EL (cell line): ENCODE measurements around the gene GPER1.
"Not testable (repeated sequence)": the region's sequence is repeated elsewhere in the genome, so short reads cannot be mapped to it uniquely, and the experiment has no call there.

Source experiments
- DNase-seq: peaks from one replicate; pipeline ENCODE4 v3.0.0-alpha.2; 2016

The GPER1 gene

GRCh38 chr7:1106063-1106792 lies 18.3 kb downstream of the GPER1 start:
- DNase-seq, result no peak

- DNase-seq, result no peak
Measured at GRCh38 chr7:1106793-1107421, 19.0 kb downstream of the GPER1 start.

GRCh38 chr7:1108264-1108920 lies 20.5 kb downstream of the GPER1 start:
- DNase-seq, result no peak

GRCh38 chr7:1109581-1110310 lies 21.8 kb downstream of the GPER1 start:
- no peak for DNase-seq

GRCh38 chr7:1110358-1110757 lies 22.4 kb downstream of the GPER1 start:
- DNase-seq, result no peak

GRCh38 chr7:1111156-1111555 lies 23.2 kb downstream of the GPER1 start:
- DNase-seq, result no peak

GRCh38 chr7:1112109-1112508 lies 24.2 kb downstream of the GPER1 start:
- DNase-seq, result no peak

GRCh38 chr7:1112625-1113547 lies 25.0 kb downstream of the GPER1 start:
- DNase-seq, result no peak

- DNase-seq, result no peak
Measured at GRCh38 chr7:1113548-1113885, 25.6 kb downstream of the GPER1 start.

GRCh38 chr7:1114088-1114487 lies 26.2 kb downstream of the GPER1 start:
- no peak for DNase-seq

- no peak for DNase-seq
Measured at GRCh38 chr7:1114505-1114904, 26.6 kb downstream of the GPER1 start.

GRCh38 chr7:1115171-1116045 lies 27.5 kb downstream of the GPER1 start:
- not testable (repeated sequence) for DNase-seq

GRCh38 chr7:1116383-1117008 lies 28.6 kb downstream of the GPER1 start:
- not testable (repeated sequence) for DNase-seq

GRCh38 chr7:1117321-1117928 lies 29.5 kb downstream of the GPER1 start:
- no peak for DNase-seq

GRCh38 chr7:1119201-1119600 lies 31.3 kb downstream of the GPER1 start:
- DNase-seq, result no peak

GRCh38 chr7:1120791-1121190 lies 32.9 kb downstream of the GPER1 start:
- DNase-seq, result no peak

GRCh38 chr7:1121476-1121875 lies 33.6 kb downstream of the GPER1 start:
- DNase-seq, result no peak

GRCh38 chr7:1121886-1122831 lies 34.2 kb downstream of the GPER1 start:
- no peak for DNase-seq

GRCh38 chr7:1122832-1123501 lies 35.1 kb downstream of the GPER1 start:
- DNase-seq, result no peak
